A673 (cell line): Measurements from ENCODE around the gene DCHS2. TPM values are rescaled to one million over a fixed set of nuclear protein-coding genes. Genes with fewer than 3 reads are reported as not detected.

Source experiments
- BruUV-seq: library from RNA; stranded (reverse); fragments of 400-500 nt; replicated peaks from 2 replicates; lab custom pipeline; 2021; lab: Mats Ljungman, UMichigan
- CTCF ChIA-PET: fragments of 300-600 bp; sonication (Branson Sonifier 250); formaldehyde crosslinking; loops from one replicate; lab custom pipeline; 2022; ENCODE audit warnings: antibody characterized with exemption; lab: Charles Lee
- POLR2A ChIA-PET: fragments of 300-600 bp; sonication (Branson Sonifier 250); formaldehyde crosslinking; loops from one replicate; lab custom pipeline; 2022; ENCODE audit warnings: antibody characterized with exemption; ENCODE audit not compliant: low non-redundant PET; lab: Charles Lee
- DNase-seq: peaks from one replicate; pipeline ENCODE4 v3.0.0-alpha.2; 2015; ENCODE audit warnings: low spot score
- H3K27ac ChIP-seq: fragments of 200-600 bp; sonication (generic); 2 replicates; pipeline ENCODE4 v1.5.1; 2016; ENCODE audit warnings: mixed run types, low read depth, mild to moderate bottlenecking, mixed read lengths, antibody characterized with exemption, low read length; ENCODE audit not compliant: poor library complexity, severe bottlenecking
- H3K27me3 ChIP-seq: fragments of 200-600 bp; sonication (generic); replicated peaks from 2 replicates; pipeline ENCODE4 v1.6.1; 2017; ENCODE audit warnings: mixed run types, low read depth, mild to moderate bottlenecking, mixed read lengths, antibody characterized with exemption, low read length; ENCODE audit not compliant: insufficient read depth, poor library complexity
- H3K36me3 ChIP-seq: fragments of 200-600 bp; sonication (generic); 2 replicates; pipeline ENCODE4 v1.6.1; 2016; ENCODE audit warnings: mixed run types, mild to moderate bottlenecking, mixed read lengths, antibody characterized with exemption, low read length; ENCODE audit not compliant: insufficient read depth, poor library complexity, severe bottlenecking
- H3K4me1 ChIP-seq: fragments of 200-600 bp; sonication (generic); 2 replicates; pipeline ENCODE4 v1.6.1; 2017; ENCODE audit warnings: mixed run types, mild to moderate bottlenecking, mixed read lengths, antibody characterized with exemption, low read length; ENCODE audit not compliant: insufficient read depth, poor library complexity, severe bottlenecking
- H3K4me3 ChIP-seq: fragments of 200-600 bp; sonication (generic); 2 replicates; pipeline ENCODE4 v1.5.1; 2016; ENCODE audit warnings: low read depth, mixed run types, mild to moderate bottlenecking, mixed read lengths, low read length; ENCODE audit not compliant: poor library complexity, severe bottlenecking
- H3K9me3 ChIP-seq: fragments of 200-600 bp; sonication (generic); 2 replicates; pipeline ENCODE4 v1.6.1; 2016; ENCODE audit warnings: mixed run types, low read depth, mild to moderate bottlenecking, mixed read lengths, antibody characterized with exemption, low read length; ENCODE audit not compliant: poor library complexity, severe bottlenecking
- CTCF ChIP-seq: fragments of 300-800, 200-600 bp; sonication (generic); conservative IDR thresholded peaks from 2 replicates; pipeline ENCODE4 v1.5.1; 2017; ENCODE audit warnings: low read depth, mild to moderate bottlenecking, antibody characterized with exemption, low read length, moderate library complexity, mixed read lengths
- EZH2 ChIP-seq: fragments of 200-600 bp; sonication (generic); IDR thresholded peaks from 2 replicates; pipeline ENCODE4 v1.6.1; 2017; ENCODE audit warnings: borderline replicate concordance, low read depth, mild to moderate bottlenecking, mixed read lengths, antibody characterized with exemption, low read length; ENCODE audit not compliant: poor library complexity, severe bottlenecking
- intact Hi-C: fragments of 100-400 bp; cut with micrococcal nuclease; formaldehyde crosslinking; loops from one replicate; pipeline ENCODE4 v1.10.0; 2022; ENCODE audit not compliant: unreplicated experiment
- total RNA-seq: library from RNA; stranded (reverse); gene quantifications from 2 replicates; pipeline ENCODE4 v1.2.3, GENCODE V29; 2021

Gene DCHS2
- total RNA-seq, 1 experiment from 2014 or later: 0.58 TPM

GRCh38 chr4:154194649-154195048, 296.9 kb downstream of the DCHS2 start:
- Histone ChIP-seq H3K4me1 (no peaks in the 10 kb centered on the region), H3K4me3 (no peak overlapping the region), H3K27me3 (no peaks in the 10 kb centered on the region), H3K36me3 (no peaks in the 10 kb centered on the region), H3K27ac (no peak overlapping the region), H3K9me3 (peaks cover 8% of the 10 kb centered on the region)
- CTCF ChIA-PET: no interaction called here
- TF ChIP-seq EZH2 (no peak), CTCF (no peak)
- DNase-seq: no peak
- BruUV-seq: no TSS peak
- intact Hi-C loops: no loop called here
- POLR2A ChIA-PET: no interaction called here

- no peak for TF ChIP-seq EZH2
- no peak for TF ChIP-seq CTCF
- no peaks in the 10 kb centered on the region for H3K4me1 ChIP-seq
- H3K9me3 ChIP-seq: peaks cover 8% of the 10 kb centered on the region
- no peak overlapping the region for H3K4me3 ChIP-seq
- H3K27ac ChIP-seq: no peak overlapping the region
- no TSS peak for BruUV-seq
- intact Hi-C loops: no loop called here
- ChIA-PET CTCF (no interaction called here), POLR2A (no interaction called here)
- H3K27me3 ChIP-seq: no peaks in the 10 kb centered on the region
- H3K36me3 ChIP-seq: no peaks in the 10 kb centered on the region
- DNase-seq: no peak
Observed at GRCh38 chr4:154192585-154192984, 299.0 kb downstream of the DCHS2 start.

GRCh38 chr4:154189346-154189745, 302.3 kb downstream of the DCHS2 start:
- Histone ChIP-seq H3K27ac (no peak overlapping the region), H3K27me3 (no peaks in the 10 kb centered on the region), H3K9me3 (no peaks in the 10 kb centered on the region), H3K4me3 (no peak overlapping the region), H3K4me1 (no peaks in the 10 kb centered on the region), H3K36me3 (no peaks in the 10 kb centered on the region)
- POLR2A ChIA-PET: no interaction called here
- intact Hi-C loops: no loop called here
- CTCF ChIA-PET: no interaction called here
- TF ChIP-seq EZH2: no peak
- no TSS peak for BruUV-seq
- no peak for DNase-seq

- Histone ChIP-seq H3K9me3 (no peaks in the 10 kb centered on the region), H3K4me1 (no peaks in the 10 kb centered on the region), H3K4me3 (no peak overlapping the region), H3K27me3 (no peaks in the 10 kb centered on the region), H3K36me3 (no peaks in the 10 kb centered on the region), H3K27ac (no peak overlapping the region)
- BruUV-seq: no TSS peak
- TF ChIP-seq CTCF: no peak
- no peak for TF ChIP-seq EZH2
- intact Hi-C loops: no loop called here
- no peak for DNase-seq
- POLR2A ChIA-PET: interaction anchor here (0.5 kb wide), 1 partner anchor 84 kb away, joined by 3 read pairs; no protein-coding TSS in a partner anchor
- CTCF ChIA-PET: no interaction called here
Observed at GRCh38 chr4:154186888-154187287, 304.7 kb downstream of the DCHS2 start.
